Astrocyte (in vitro differentiated cells and primary cell): ENCODE measurements around the gene EPHB4. TPM values are rescaled to one million over a fixed set of nuclear protein-coding genes. Genes with fewer than 3 reads are reported as not detected.
A peak's percentile ranks its signal among the peaks of the same experiment; 100 is the strongest.

Experiments used
- DNase-seq: peaks from one replicate; pipeline ENCODE4 v3.0.0-alpha.2; 2010; ENCODE audit warnings: low read depth
- FAIRE-seq: peaks from 2 replicates; lab custom pipeline; 2011; peaks lifted over from hg19 to GRCh38; lab: Jason Lieb, UNC
- H2AFZ ChIP-seq: 2 replicates; pipeline ENCODE4 v1.6.0; 2012; ENCODE audit warnings: low read depth, low read length, inconsistent platforms
- H3K27ac ChIP-seq: 2 replicates; pipeline ENCODE4 v1.5.1; 2011; ENCODE audit warnings: low read depth, low read length, inconsistent platforms
- H3K27me3 ChIP-seq: 2 replicates; pipeline ENCODE4 v1.6.0; 2011; ENCODE audit warnings: low read length, inconsistent platforms; ENCODE audit not compliant: insufficient read depth
- H3K36me3 ChIP-seq: 2 replicates; pipeline ENCODE4 v1.5.1; 2011; ENCODE audit warnings: low read length, inconsistent platforms; ENCODE audit not compliant: insufficient read depth
- H3K4me1 ChIP-seq: 2 replicates; pipeline ENCODE4 v1.5.1; 2011; ENCODE audit warnings: low read length, inconsistent platforms; ENCODE audit not compliant: insufficient read depth
- H3K4me2 ChIP-seq: 2 replicates; pipeline ENCODE4 v1.6.0; 2012; ENCODE audit warnings: low read length, inconsistent platforms
- H3K4me3 ChIP-seq: 2 replicates; pipeline ENCODE4 v1.5.1; 2011; ENCODE audit warnings: low read depth, mild to moderate bottlenecking, low read length, inconsistent platforms; ENCODE audit not compliant: insufficient read depth
- H3K79me2 ChIP-seq: 2 replicates; pipeline ENCODE4 v1.6.0; 2012; ENCODE audit warnings: mild to moderate bottlenecking, low read length, inconsistent platforms; ENCODE audit not compliant: insufficient read depth
- H3K9ac ChIP-seq: 2 replicates; pipeline ENCODE4 v1.6.0; 2012; ENCODE audit warnings: mild to moderate bottlenecking, low read length, inconsistent platforms
- H3K9me3 ChIP-seq: 2 replicates; pipeline ENCODE4 v1.5.1; 2012; ENCODE audit warnings: low read depth, mild to moderate bottlenecking, low read length, inconsistent platforms; ENCODE audit not compliant: insufficient read depth
- H4K20me1 ChIP-seq: 2 replicates; pipeline ENCODE4 v1.6.0; 2012; ENCODE audit warnings: low read length, inconsistent platforms; ENCODE audit not compliant: insufficient read depth
- H3K27ac Mint-ChIP-seq: one replicate; pipeline ENCODE4 v1.8.0; 2021; ENCODE audit warnings: mild to moderate bottlenecking, mixed read lengths; ENCODE audit not compliant: unreplicated experiment
- H3K27me3 Mint-ChIP-seq: one replicate; pipeline ENCODE4 v1.8.0; 2021; ENCODE audit warnings: low read depth, mixed read lengths; ENCODE audit not compliant: unreplicated experiment
- H3K36me3 Mint-ChIP-seq: one replicate; pipeline ENCODE4 v1.8.0; 2021; ENCODE audit warnings: low read depth, mixed read lengths; ENCODE audit not compliant: unreplicated experiment
- H3K4me1 Mint-ChIP-seq: one replicate; pipeline ENCODE4 v1.8.0; 2021; ENCODE audit warnings: low read depth, mixed read lengths; ENCODE audit not compliant: unreplicated experiment
- H3K4me3 Mint-ChIP-seq: one replicate; pipeline ENCODE4 v1.8.0; 2021; ENCODE audit warnings: mild to moderate bottlenecking, moderate library complexity, mixed read lengths; ENCODE audit not compliant: unreplicated experiment
- H3K9me3 Mint-ChIP-seq: one replicate; pipeline ENCODE4 v1.8.0; 2021; ENCODE audit warnings: mild to moderate bottlenecking, mixed read lengths; ENCODE audit not compliant: unreplicated experiment
- EZH2 ChIP-seq: IDR thresholded peaks from 2 replicates; pipeline ENCODE4 v1.6.1; 2012; ENCODE audit warnings: mild to moderate bottlenecking, low read length, inconsistent platforms; ENCODE audit not compliant: insufficient read depth
- total RNA-seq: library from RNA; stranded (reverse); gene quantifications from 2 replicates; pipeline ENCODE4 v1.2.1, GENCODE V29; 2021
- TF ChIP-seq, protein P1 (sequence below): IDR thresholded peaks from 2 replicates; pipeline ENCODE4 v1.5.1; 2011; ENCODE audit warnings: low read depth, mild to moderate bottlenecking, inconsistent platforms, low read length, moderate library complexity; ENCODE audit not compliant: insufficient read depth

EPHB4 gene
- total RNA-seq, 1 donor from 2014 or later: 73.6 TPM

DNA sequence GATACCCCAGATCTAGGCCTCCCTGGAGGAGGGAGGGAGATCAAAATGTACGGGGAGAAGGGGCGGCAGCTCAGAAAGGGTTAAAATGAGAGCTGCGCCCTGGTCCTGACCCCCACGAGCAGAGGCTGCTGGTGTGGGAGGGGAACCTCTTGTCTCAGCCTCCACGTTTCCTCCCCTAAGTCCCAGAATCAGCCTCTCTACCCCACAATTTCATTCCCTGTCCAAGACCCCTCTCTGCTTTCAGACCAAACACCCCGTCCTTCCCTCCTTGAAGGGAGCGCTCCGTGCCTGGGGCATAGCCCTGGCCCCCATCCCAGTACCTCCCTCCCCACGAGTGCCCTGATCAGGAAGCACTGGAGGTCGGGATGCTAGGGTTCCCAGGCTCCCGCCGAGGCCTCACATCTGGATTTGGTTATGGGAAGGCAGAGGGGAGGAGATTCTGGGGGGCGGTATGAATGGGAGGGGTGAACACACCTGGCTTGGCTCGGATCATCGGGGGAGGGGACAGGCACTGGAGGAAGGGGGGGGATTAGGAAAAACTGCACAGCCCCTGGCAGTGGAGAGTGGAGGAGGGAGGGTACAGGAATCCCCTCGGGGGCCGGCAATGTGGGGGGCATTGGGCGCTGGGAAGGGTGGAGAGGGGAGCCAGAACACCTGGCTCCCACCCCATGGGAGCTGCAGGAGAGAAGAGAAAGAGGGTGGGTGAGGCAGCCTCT is 2.7 kb downstream of the EPHB4 start:
- Histone ChIP-seq H4K20me1 (peaks cover 57% of the 10 kb centered on the region), H3K27ac (no peak overlapping the region), H2AFZ (peak overlapping the region; percentile 44), H3K36me3 (peaks cover 21% of the 10 kb centered on the region), H3K79me2 (peaks cover 39% of the 10 kb centered on the region), H3K4me2 (peak overlapping the region; percentile 93), H3K4me3 (peak overlapping the region; percentile 80), H3K4me1 (peaks cover 17% of the 10 kb centered on the region), H3K27me3 (no peaks in the 10 kb centered on the region), H3K9ac (peak overlapping the region; percentile 71), H3K9me3 (no peaks in the 10 kb centered on the region)
- peaks cover 8% of the 10 kb centered on the region for H3K4me1 Mint-ChIP-seq
- H3K27me3 Mint-ChIP-seq: no peaks in the 10 kb centered on the region
- DNase-seq: no peak
- H3K36me3 Mint-ChIP-seq: peaks cover 15% of the 10 kb centered on the region
- no peak for FAIRE-seq
- H3K9me3 Mint-ChIP-seq: no peaks in the 10 kb centered on the region
- H3K27ac Mint-ChIP-seq: no peak overlapping the region
- H3K4me3 Mint-ChIP-seq: peak overlapping the region; percentile 94
- TF ChIP-seq EZH2: no peak
- TF ChIP-seq, protein P1, sequence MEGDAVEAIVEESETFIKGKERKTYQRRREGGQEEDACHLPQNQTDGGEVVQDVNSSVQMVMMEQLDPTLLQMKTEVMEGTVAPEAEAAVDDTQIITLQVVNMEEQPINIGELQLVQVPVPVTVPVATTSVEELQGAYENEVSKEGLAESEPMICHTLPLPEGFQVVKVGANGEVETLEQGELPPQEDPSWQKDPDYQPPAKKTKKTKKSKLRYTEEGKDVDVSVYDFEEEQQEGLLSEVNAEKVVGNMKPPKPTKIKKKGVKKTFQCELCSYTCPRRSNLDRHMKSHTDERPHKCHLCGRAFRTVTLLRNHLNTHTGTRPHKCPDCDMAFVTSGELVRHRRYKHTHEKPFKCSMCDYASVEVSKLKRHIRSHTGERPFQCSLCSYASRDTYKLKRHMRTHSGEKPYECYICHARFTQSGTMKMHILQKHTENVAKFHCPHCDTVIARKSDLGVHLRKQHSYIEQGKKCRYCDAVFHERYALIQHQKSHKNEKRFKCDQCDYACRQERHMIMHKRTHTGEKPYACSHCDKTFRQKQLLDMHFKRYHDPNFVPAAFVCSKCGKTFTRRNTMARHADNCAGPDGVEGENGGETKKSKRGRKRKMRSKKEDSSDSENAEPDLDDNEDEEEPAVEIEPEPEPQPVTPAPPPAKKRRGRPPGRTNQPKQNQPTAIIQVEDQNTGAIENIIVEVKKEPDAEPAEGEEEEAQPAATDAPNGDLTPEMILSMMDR: no peak

DNA sequence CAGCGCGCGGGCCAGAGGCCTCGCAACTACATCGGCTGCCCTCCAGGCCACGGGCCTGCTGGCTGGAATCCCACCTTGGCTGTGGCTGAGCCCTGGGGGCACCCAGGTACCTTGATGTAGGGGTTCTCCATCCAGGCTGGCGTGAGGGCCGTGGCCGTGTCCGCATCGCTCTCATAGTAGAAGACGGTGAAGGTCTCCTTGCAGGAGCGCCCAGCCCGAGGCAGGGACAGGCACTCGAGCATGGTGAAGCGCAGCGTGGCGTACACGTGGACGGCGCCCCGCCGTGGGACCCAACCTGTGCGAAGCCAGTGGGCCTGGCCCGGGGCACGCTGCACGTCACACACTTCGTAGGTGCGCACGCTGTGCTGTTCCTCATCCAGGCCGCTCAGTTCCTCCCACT is 3.8 kb downstream of the EPHB4 start:
- Mint-ChIP-seq H3K27me3 (no peaks in the 10 kb centered on the region), H3K36me3 (peaks cover 21% of the 10 kb centered on the region)

More for the DNA sequence above, 3.8 kb downstream of the EPHB4 start:
- no peaks in the 10 kb centered on the region for H3K27me3 ChIP-seq
- H3K79me2 ChIP-seq: peaks cover 39% of the 10 kb centered on the region
- no peak overlapping the region for H3K27ac ChIP-seq
- no peak overlapping the region for H3K4me3 Mint-ChIP-seq
- peaks cover 17% of the 10 kb centered on the region for H3K4me1 ChIP-seq
- no peak for TF ChIP-seq EZH2
- TF ChIP-seq, protein P1: no peak
- peaks cover 8% of the 10 kb centered on the region for H3K4me1 Mint-ChIP-seq
- no peaks in the 10 kb centered on the region for H3K9me3 ChIP-seq
- no peak overlapping the region for H3K4me3 ChIP-seq
- FAIRE-seq: no peak
- peaks cover 61% of the 10 kb centered on the region for H4K20me1 ChIP-seq
- H3K27ac Mint-ChIP-seq: no peak overlapping the region
- no peak for DNase-seq
- no peak overlapping the region for H2AFZ ChIP-seq
- no peaks in the 10 kb centered on the region for H3K9me3 Mint-ChIP-seq
- peaks cover 27% of the 10 kb centered on the region for H3K36me3 ChIP-seq
- H3K4me2 ChIP-seq: no peak overlapping the region
- H3K9ac ChIP-seq: no peak overlapping the region
